Measurements from ENCODE around the gene TRIM32.

TRIM32 gene

DNA sequence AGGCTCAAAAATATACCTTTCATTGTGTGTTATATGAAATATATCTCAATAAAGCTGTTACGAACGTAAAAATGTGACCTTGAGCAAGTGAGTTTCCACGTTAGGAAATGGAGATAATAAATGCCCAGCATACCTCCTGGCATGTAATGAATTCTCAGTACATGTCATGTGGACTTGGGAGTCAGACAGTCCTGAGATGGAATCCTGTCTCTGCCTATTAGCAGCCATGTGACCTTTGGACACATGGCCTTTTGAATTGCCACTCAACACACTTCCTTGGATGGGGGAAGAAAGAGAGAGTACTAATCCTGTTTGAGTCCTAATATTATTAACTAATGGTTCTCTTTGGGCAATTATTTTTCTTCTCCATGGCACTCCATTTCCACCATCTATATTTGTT lies 25.7 kb downstream of the TRIM32 start:
- no peaks in the 10 kb centered on the region for H3K4me1 ChIP-seq (ENCODE audit: control insufficient read depth in 1 of 2, insufficient read depth in 2 of 2, low read length in 2 of 2)
- H3K27ac ChIP-seq (ENCODE audit: low read length): no peak overlapping the region
- H3K4me3 ChIP-seq (ENCODE audit: low read depth in 1 of 2, low read length in 2 of 2): no peak overlapping the region
- H3K27me3 ChIP-seq (ENCODE audit: low read depth, low read length): no peaks in the 10 kb centered on the region
- no peaks in the 10 kb centered on the region for H3K36me3 ChIP-seq (ENCODE audit: control insufficient read depth in 1 of 2, insufficient read depth in 2 of 2, low read length in 2 of 2)
- H3K9me3 ChIP-seq (ENCODE audit: control insufficient read depth in 1 of 2, low read length in 2 of 2): no peaks in the 10 kb centered on the region

- H3K4me3 ChIP-seq (ENCODE audit: low read depth in 1 of 2, low read length in 2 of 2): no peak overlapping the region
- H3K4me1 ChIP-seq (ENCODE audit: control insufficient read depth in 1 of 2, insufficient read depth in 2 of 2, low read length in 2 of 2): no peaks in the 10 kb centered on the region
- H3K27me3 ChIP-seq (ENCODE audit: low read depth, low read length): no peaks in the 10 kb centered on the region
- no peaks in the 10 kb centered on the region for H3K36me3 ChIP-seq (ENCODE audit: control insufficient read depth in 1 of 2, insufficient read depth in 2 of 2, low read length in 2 of 2)
- no peak overlapping the region for H3K27ac ChIP-seq (ENCODE audit: low read length)
- no peaks in the 10 kb centered on the region for H3K9me3 ChIP-seq (ENCODE audit: control insufficient read depth in 1 of 2, low read length in 2 of 2)
Measured at GRCh38 chr9:116713271-116713670, 26.2 kb downstream of the TRIM32 start.

- no peak overlapping the region for H3K4me3 ChIP-seq (ENCODE audit: low read depth in 1 of 2, low read length in 2 of 2)
- H3K27me3 ChIP-seq (ENCODE audit: low read depth, low read length): no peaks in the 10 kb centered on the region
- no peak overlapping the region for H3K27ac ChIP-seq (ENCODE audit: low read length)
- no peaks in the 10 kb centered on the region for H3K4me1 ChIP-seq (ENCODE audit: control insufficient read depth in 1 of 2, insufficient read depth in 2 of 2, low read length in 2 of 2)
- H3K9me3 ChIP-seq (ENCODE audit: control insufficient read depth in 1 of 2, low read length in 2 of 2): no peaks in the 10 kb centered on the region
- no peaks in the 10 kb centered on the region for H3K36me3 ChIP-seq (ENCODE audit: control insufficient read depth in 1 of 2, insufficient read depth in 2 of 2, low read length in 2 of 2)
Measured at GRCh38 chr9:116715751-116716150, 28.6 kb downstream of the TRIM32 start.

DNA sequence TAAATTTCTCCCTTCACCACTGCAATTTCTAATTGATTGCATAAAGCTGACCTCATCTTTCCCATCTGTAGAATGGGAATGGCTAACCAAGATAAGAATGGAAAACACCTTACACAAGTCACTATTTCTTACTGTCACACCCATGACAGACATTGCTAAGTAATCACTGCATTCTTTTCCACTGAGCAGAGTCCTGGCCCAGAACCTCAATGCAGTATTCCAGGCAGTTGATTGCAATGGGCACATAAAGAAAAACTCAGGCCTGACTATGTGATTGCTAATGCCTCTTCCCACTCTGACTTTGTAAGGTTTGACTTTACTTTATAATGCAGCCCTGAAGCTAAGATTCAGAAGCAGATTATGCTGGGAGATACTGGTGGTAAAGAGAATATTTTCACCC lies 29.3 kb downstream of the TRIM32 start:
- Histone ChIP-seq H3K36me3 (ENCODE audit: control insufficient read depth in 1 of 2, insufficient read depth in 2 of 2, low read length in 2 of 2) (no peaks in the 10 kb centered on the region), H3K27ac (ENCODE audit: low read length) (no peak overlapping the region), H3K4me1 (ENCODE audit: control insufficient read depth in 1 of 2, insufficient read depth in 2 of 2, low read length in 2 of 2) (no peaks in the 10 kb centered on the region), H3K9me3 (ENCODE audit: control insufficient read depth in 1 of 2, low read length in 2 of 2) (no peaks in the 10 kb centered on the region), H3K4me3 (ENCODE audit: low read depth in 1 of 2, low read length in 2 of 2) (no peak overlapping the region), H3K27me3 (ENCODE audit: low read depth, low read length) (no peaks in the 10 kb centered on the region)

- Histone ChIP-seq H3K27ac (ENCODE audit: low read length) (no peak overlapping the region), H3K27me3 (ENCODE audit: low read depth, low read length) (no peaks in the 10 kb centered on the region)
Measured at GRCh38 chr9:116717150-116717549, 30.0 kb downstream of the TRIM32 start.

GRCh38 chr9:116718111-116718510 lies 31.0 kb downstream of the TRIM32 start:
- H3K9me3 ChIP-seq (ENCODE audit: control insufficient read depth in 1 of 2, low read length in 2 of 2): no peaks in the 10 kb centered on the region
- H3K27ac ChIP-seq (ENCODE audit: low read length): no peak overlapping the region

More at GRCh38 chr9:116717150-116717549, 30.0 kb downstream of the TRIM32 start:
- H3K36me3 ChIP-seq (ENCODE audit: control insufficient read depth in 1 of 2, insufficient read depth in 2 of 2, low read length in 2 of 2): no peaks in the 10 kb centered on the region
- H3K4me3 ChIP-seq (ENCODE audit: low read depth in 1 of 2, low read length in 2 of 2): no peak overlapping the region
- no peaks in the 10 kb centered on the region for H3K9me3 ChIP-seq (ENCODE audit: control insufficient read depth in 1 of 2, low read length in 2 of 2)
- no peaks in the 10 kb centered on the region for H3K4me1 ChIP-seq (ENCODE audit: control insufficient read depth in 1 of 2, insufficient read depth in 2 of 2, low read length in 2 of 2)

GRCh38 chr9:116720111-116720510 lies 33.0 kb downstream of the TRIM32 start:
- Histone ChIP-seq H3K9me3 (ENCODE audit: control insufficient read depth in 1 of 2, low read length in 2 of 2) (no peaks in the 10 kb centered on the region), H3K27me3 (ENCODE audit: low read depth, low read length) (no peaks in the 10 kb centered on the region), H3K36me3 (ENCODE audit: control insufficient read depth in 1 of 2, insufficient read depth in 2 of 2, low read length in 2 of 2) (no peaks in the 10 kb centered on the region), H3K27ac (ENCODE audit: low read length) (no peak overlapping the region), H3K4me1 (ENCODE audit: control insufficient read depth in 1 of 2, insufficient read depth in 2 of 2, low read length in 2 of 2) (no peaks in the 10 kb centered on the region), H3K4me3 (ENCODE audit: low read depth in 1 of 2, low read length in 2 of 2) (no peak overlapping the region)

More at GRCh38 chr9:116718111-116718510, 31.0 kb downstream of the TRIM32 start:
- Histone ChIP-seq H3K27me3 (ENCODE audit: low read depth, low read length) (no peaks in the 10 kb centered on the region), H3K36me3 (ENCODE audit: control insufficient read depth in 1 of 2, insufficient read depth in 2 of 2, low read length in 2 of 2) (no peaks in the 10 kb centered on the region), H3K4me3 (ENCODE audit: low read depth in 1 of 2, low read length in 2 of 2) (no peak overlapping the region), H3K4me1 (ENCODE audit: control insufficient read depth in 1 of 2, insufficient read depth in 2 of 2, low read length in 2 of 2) (no peaks in the 10 kb centered on the region)

GRCh38 chr9:116721411-116721810 lies 34.3 kb downstream of the TRIM32 start:
- no peak overlapping the region for H3K4me3 ChIP-seq (ENCODE audit: low read depth in 1 of 2, low read length in 2 of 2)
- no peak overlapping the region for H3K27ac ChIP-seq (ENCODE audit: low read length)
- H3K9me3 ChIP-seq (ENCODE audit: control insufficient read depth in 1 of 2, low read length in 2 of 2): no peaks in the 10 kb centered on the region
- H3K36me3 ChIP-seq (ENCODE audit: control insufficient read depth in 1 of 2, insufficient read depth in 2 of 2, low read length in 2 of 2): no peaks in the 10 kb centered on the region
- no peaks in the 10 kb centered on the region for H3K4me1 ChIP-seq (ENCODE audit: control insufficient read depth in 1 of 2, insufficient read depth in 2 of 2, low read length in 2 of 2)
- no peaks in the 10 kb centered on the region for H3K27me3 ChIP-seq (ENCODE audit: low read depth, low read length)

GRCh38 chr9:116721944-116722343 lies 34.8 kb downstream of the TRIM32 start:
- no peaks in the 10 kb centered on the region for H3K9me3 ChIP-seq (ENCODE audit: control insufficient read depth in 1 of 2, low read length in 2 of 2)
- no peaks in the 10 kb centered on the region for H3K4me1 ChIP-seq (ENCODE audit: control insufficient read depth in 1 of 2, insufficient read depth in 2 of 2, low read length in 2 of 2)
- no peak overlapping the region for H3K27ac ChIP-seq (ENCODE audit: low read length)
- H3K36me3 ChIP-seq (ENCODE audit: control insufficient read depth in 1 of 2, insufficient read depth in 2 of 2, low read length in 2 of 2): no peaks in the 10 kb centered on the region
- H3K27me3 ChIP-seq (ENCODE audit: low read depth, low read length): no peaks in the 10 kb centered on the region
- H3K4me3 ChIP-seq (ENCODE audit: low read depth in 1 of 2, low read length in 2 of 2): no peak overlapping the region

GRCh38 chr9:116724123-116724522 lies 37.0 kb downstream of the TRIM32 start:
- Histone ChIP-seq H3K4me3 (ENCODE audit: low read depth in 1 of 2, low read length in 2 of 2) (no peak overlapping the region), H3K4me1 (ENCODE audit: control insufficient read depth in 1 of 2, insufficient read depth in 2 of 2, low read length in 2 of 2) (no peaks in the 10 kb centered on the region), H3K9me3 (ENCODE audit: control insufficient read depth in 1 of 2, low read length in 2 of 2) (no peaks in the 10 kb centered on the region)

GRCh38 chr9:116726602-116727001 lies 39.5 kb downstream of the TRIM32 start:
- no peak overlapping the region for H3K27ac ChIP-seq (ENCODE audit: low read length)
- H3K27me3 ChIP-seq (ENCODE audit: low read depth, low read length): no peaks in the 10 kb centered on the region
- H3K9me3 ChIP-seq (ENCODE audit: control insufficient read depth in 1 of 2, low read length in 2 of 2): no peaks in the 10 kb centered on the region
- no peaks in the 10 kb centered on the region for H3K4me1 ChIP-seq (ENCODE audit: control insufficient read depth in 1 of 2, insufficient read depth in 2 of 2, low read length in 2 of 2)
- H3K36me3 ChIP-seq (ENCODE audit: control insufficient read depth in 1 of 2, insufficient read depth in 2 of 2, low read length in 2 of 2): no peaks in the 10 kb centered on the region
- no peak overlapping the region for H3K4me3 ChIP-seq (ENCODE audit: low read depth in 1 of 2, low read length in 2 of 2)

More at GRCh38 chr9:116724123-116724522, 37.0 kb downstream of the TRIM32 start:
- Histone ChIP-seq H3K27ac (ENCODE audit: low read length) (no peak overlapping the region), H3K27me3 (ENCODE audit: low read depth, low read length) (no peaks in the 10 kb centered on the region), H3K36me3 (ENCODE audit: control insufficient read depth in 1 of 2, insufficient read depth in 2 of 2, low read length in 2 of 2) (no peaks in the 10 kb centered on the region)

- Histone ChIP-seq H3K4me3 (ENCODE audit: low read depth in 1 of 2, low read length in 2 of 2) (no peak overlapping the region), H3K27me3 (ENCODE audit: low read depth, low read length) (no peaks in the 10 kb centered on the region), H3K4me1 (ENCODE audit: control insufficient read depth in 1 of 2, insufficient read depth in 2 of 2, low read length in 2 of 2) (peaks cover 0 to 6% of the 10 kb centered on the region in 2 donors), H3K9me3 (ENCODE audit: control insufficient read depth in 1 of 2, low read length in 2 of 2) (no peaks in the 10 kb centered on the region), H3K27ac (ENCODE audit: low read length) (no peak overlapping the region), H3K36me3 (ENCODE audit: control insufficient read depth in 1 of 2, insufficient read depth in 2 of 2, low read length in 2 of 2) (no peaks in the 10 kb centered on the region)
Measured at GRCh38 chr9:116733010-116733641, 46.0 kb downstream of the TRIM32 start.
